GM18870 (cell line): Measurements from ENCODE around the gene IL16.

Source experiments
- ATAC-seq: cut with Tn5 transposase; IDR thresholded peaks from one replicate; pipeline ENCODE4 v1.9.1; 2021; ENCODE audit warnings: moderate library complexity; ENCODE audit not compliant: unreplicated experiment

IL16 gene

GRCh38 chr15:81254277-81254915 lies 57.7 kb downstream of the IL16 start:
- no peak for ATAC-seq

- ATAC-seq = no peak
Observed at GRCh38 chr15:81254916-81255290, 58.2 kb downstream of the IL16 start.

GRCh38 chr15:81255315-81255957 lies 58.8 kb downstream of the IL16 start:
- no peak for ATAC-seq

- ATAC-seq = no peak
Observed at GRCh38 chr15:81255958-81256320, 59.3 kb downstream of the IL16 start.

- ATAC-seq = no peak
Observed at GRCh38 chr15:81256916-81257315, 60.2 kb downstream of the IL16 start.

GRCh38 chr15:81257435-81257834 lies 60.8 kb downstream of the IL16 start:
- ATAC-seq = no peak

GRCh38 chr15:81258455-81258854 lies 61.8 kb downstream of the IL16 start:
- no peak for ATAC-seq

GRCh38 chr15:81259760-81260298 lies 63.1 kb downstream of the IL16 start:
- ATAC-seq = no peak

- no peak for ATAC-seq
Observed at GRCh38 chr15:81261172-81261811, 64.6 kb downstream of the IL16 start.

GRCh38 chr15:81263477-81263876 lies 66.8 kb downstream of the IL16 start:
- no peak for ATAC-seq

GRCh38 chr15:81264072-81264857 lies 67.6 kb downstream of the IL16 start:
- no peak for ATAC-seq

- ATAC-seq = no peak
Observed at GRCh38 chr15:81265256-81265943, 68.7 kb downstream of the IL16 start.

GRCh38 chr15:81265944-81266775 lies 69.5 kb downstream of the IL16 start:
- ATAC-seq = peak; percentile 81

- ATAC-seq = no peak
Observed at GRCh38 chr15:81268340-81268739, 71.7 kb downstream of the IL16 start.

GRCh38 chr15:81268881-81269601 lies 72.4 kb downstream of the IL16 start:
- ATAC-seq = no peak

GRCh38 chr15:81270188-81270587 lies 73.5 kb downstream of the IL16 start:
- ATAC-seq = no peak

- no peak for ATAC-seq
Observed at GRCh38 chr15:81270781-81271491, 74.3 kb downstream of the IL16 start.

GRCh38 chr15:81271761-81272644 lies 75.3 kb downstream of the IL16 start:
- ATAC-seq = no peak
